ELR (cell line): ENCODE data around the gene TBCC.
"Not testable (repeated sequence)": the region's sequence is repeated elsewhere in the genome, so short reads cannot be mapped to it uniquely, and the experiment has no call there.

Experiments
- DNase-seq: peaks from one replicate; pipeline ENCODE4 v3.0.0-alpha.2; 2015; ENCODE audit warnings: low read depth

The TBCC gene

GRCh38 chr6:42733867-42734481 lies 11.9 kb downstream of the TBCC start:
- DNase-seq = not testable (repeated sequence)

- DNase-seq = peak; percentile 37
These were observed 16.2 kb downstream of the TBCC start for GRCh38 chr6:42729731-42730130.

- DNase-seq = no peak
These were observed 18.3 kb downstream of the TBCC start for GRCh38 chr6:42727627-42728026.

- DNase-seq = peak; percentile 25
These were observed 18.8 kb downstream of the TBCC start for GRCh38 chr6:42727087-42727611.

- DNase-seq = peak; percentile 88
These were observed 19.3 kb downstream of the TBCC start for GRCh38 chr6:42726485-42727086.

GRCh38 chr6:42726026-42726425 lies 19.9 kb downstream of the TBCC start:
- DNase-seq = no peak

- DNase-seq = no peak
These were observed 21.1 kb downstream of the TBCC start for GRCh38 chr6:42724825-42725224.

- no peak for DNase-seq
These were observed 23.4 kb downstream of the TBCC start, which contains the start of gene PRPH2 for GRCh38 chr6:42722497-42722896. Gene PRPH2 (minus strand): TSS chr6:42722597. CDS start chr6:42722334, 263 bp downstream.

GRCh38 chr6:42720739-42721138 lies 25.2 kb downstream of the TBCC start:
- DNase-seq = peak; percentile 38

GRCh38 chr6:42715871-42716270 lies 30.0 kb downstream of the TBCC start:
- DNase-seq = no peak

- DNase-seq = peak; percentile 78
These were observed 31.7 kb downstream of the TBCC start for GRCh38 chr6:42714098-42714761.

- DNase-seq = no peak
These were observed 34.0 kb downstream of the TBCC start for GRCh38 chr6:42711930-42712329.

GRCh38 chr6:42710316-42710715 lies 35.6 kb downstream of the TBCC start:
- DNase-seq = no peak

- no peak for DNase-seq
These were observed 36.0 kb downstream of the TBCC start for GRCh38 chr6:42709871-42710270.

GRCh38 chr6:42708096-42708495 lies 37.8 kb downstream of the TBCC start:
- no peak for DNase-seq

GRCh38 chr6:42707595-42707994 lies 38.3 kb downstream of the TBCC start:
- DNase-seq = no peak

- no peak for DNase-seq
These were observed 40.9 kb downstream of the TBCC start for GRCh38 chr6:42704937-42705374.

GRCh38 chr6:42704251-42704936 lies 41.5 kb downstream of the TBCC start:
- DNase-seq = no peak

- not testable (repeated sequence) for DNase-seq
These were observed 43.1 kb downstream of the TBCC start for GRCh38 chr6:42702786-42703185.

- peak; percentile 92 for DNase-seq
These were observed 43.7 kb downstream of the TBCC start for GRCh38 chr6:42702200-42702599.

- DNase-seq = no peak
These were observed 47.7 kb downstream of the TBCC start for GRCh38 chr6:42698217-42698616.

GRCh38 chr6:42697268-42697655 lies 48.6 kb downstream of the TBCC start:
- DNase-seq = no peak
